GM13977 (cell line): ENCODE data around the gene AOC2.

Experiments used
- DNase-seq: peaks from one replicate; pipeline ENCODE4 v3.0.0; 2012; ENCODE audit warnings: low spot score
- in situ Hi-C: fragments of 300-500 bp; cut with MboI; formaldehyde crosslinking; loops from one replicate; pipeline ENCODE4 v1.12.0; 2022; ENCODE audit warnings: low sequenced_read_pairs, low pct_unique_long_range_greater_than_20kb, mixed read lengths, inconsistent platforms; ENCODE audit not compliant: unreplicated experiment
- TF ChIP-seq, protein P1 (sequence below): IDR thresholded peaks from 2 replicates; pipeline ENCODE4 v1.5.1; 2012; ENCODE audit warnings: mild to moderate bottlenecking, control low read depth; ENCODE audit not compliant: insufficient read depth; ENCODE audit errors: extremely low read depth, missing control alignments

Gene AOC2

DNA sequence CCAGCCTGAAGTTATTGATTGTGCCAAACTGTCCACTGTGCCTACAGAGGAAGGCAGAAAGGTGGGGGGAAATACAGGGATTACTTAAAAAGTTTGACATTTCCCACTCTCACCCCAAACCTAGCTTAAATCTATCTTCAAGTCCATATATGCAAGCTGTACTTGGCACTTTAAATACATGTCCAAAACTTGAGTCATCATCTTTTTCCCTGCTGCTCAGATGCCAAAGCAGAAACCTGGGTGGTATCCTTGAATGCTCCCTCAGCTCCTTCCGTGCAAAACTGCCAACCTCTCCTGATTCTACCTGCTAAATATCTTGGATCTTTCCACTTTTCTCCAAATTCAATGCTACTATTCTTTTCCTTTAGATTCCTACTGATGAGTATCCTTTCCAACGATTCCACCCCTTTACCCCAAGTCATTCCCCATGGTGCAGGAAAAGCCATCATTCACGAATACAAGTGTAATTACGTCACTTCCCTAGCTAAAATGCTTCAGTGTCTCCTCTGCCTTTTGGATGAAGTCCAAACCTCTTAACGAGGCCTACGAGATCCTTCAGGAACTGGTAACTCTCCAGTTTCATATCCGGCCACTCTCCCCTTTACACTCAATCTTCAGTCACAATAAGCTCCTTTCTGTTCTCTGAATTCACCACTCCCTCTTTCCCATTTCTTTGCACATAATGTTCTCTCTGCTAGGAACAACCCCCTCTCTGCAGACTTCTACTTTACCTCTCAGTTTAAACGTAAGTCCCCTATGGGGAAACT, 29.6 kb upstream of the AOC2 start:
- DNase-seq = no peak
- in situ Hi-C loops = no loop called here
- TF ChIP-seq, protein P1, sequence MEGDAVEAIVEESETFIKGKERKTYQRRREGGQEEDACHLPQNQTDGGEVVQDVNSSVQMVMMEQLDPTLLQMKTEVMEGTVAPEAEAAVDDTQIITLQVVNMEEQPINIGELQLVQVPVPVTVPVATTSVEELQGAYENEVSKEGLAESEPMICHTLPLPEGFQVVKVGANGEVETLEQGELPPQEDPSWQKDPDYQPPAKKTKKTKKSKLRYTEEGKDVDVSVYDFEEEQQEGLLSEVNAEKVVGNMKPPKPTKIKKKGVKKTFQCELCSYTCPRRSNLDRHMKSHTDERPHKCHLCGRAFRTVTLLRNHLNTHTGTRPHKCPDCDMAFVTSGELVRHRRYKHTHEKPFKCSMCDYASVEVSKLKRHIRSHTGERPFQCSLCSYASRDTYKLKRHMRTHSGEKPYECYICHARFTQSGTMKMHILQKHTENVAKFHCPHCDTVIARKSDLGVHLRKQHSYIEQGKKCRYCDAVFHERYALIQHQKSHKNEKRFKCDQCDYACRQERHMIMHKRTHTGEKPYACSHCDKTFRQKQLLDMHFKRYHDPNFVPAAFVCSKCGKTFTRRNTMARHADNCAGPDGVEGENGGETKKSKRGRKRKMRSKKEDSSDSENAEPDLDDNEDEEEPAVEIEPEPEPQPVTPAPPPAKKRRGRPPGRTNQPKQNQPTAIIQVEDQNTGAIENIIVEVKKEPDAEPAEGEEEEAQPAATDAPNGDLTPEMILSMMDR = no peak

DNA sequence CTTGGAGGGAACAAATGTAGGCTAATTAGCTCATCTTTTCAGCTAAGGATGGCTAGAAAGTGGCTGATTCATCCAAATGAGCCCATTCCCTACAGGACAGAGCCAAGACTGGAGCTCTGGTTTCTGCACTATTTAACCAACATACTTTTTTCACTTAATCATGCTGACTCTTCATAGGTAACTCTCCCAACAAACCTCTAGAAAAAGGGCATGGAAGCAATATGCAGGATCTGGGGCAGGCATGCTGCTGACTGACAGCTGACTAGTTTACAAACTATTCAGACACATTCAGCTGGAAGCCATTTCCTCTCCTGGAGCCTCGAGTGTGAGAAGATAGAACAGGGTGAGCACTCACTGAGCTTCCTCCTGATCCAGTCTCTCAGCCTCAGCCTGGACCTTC, 26.5 kb upstream of the AOC2 start:
- DNase-seq = no peak
- in situ Hi-C loops = no loop called here
- TF ChIP-seq, protein P1 = no peak

DNA sequence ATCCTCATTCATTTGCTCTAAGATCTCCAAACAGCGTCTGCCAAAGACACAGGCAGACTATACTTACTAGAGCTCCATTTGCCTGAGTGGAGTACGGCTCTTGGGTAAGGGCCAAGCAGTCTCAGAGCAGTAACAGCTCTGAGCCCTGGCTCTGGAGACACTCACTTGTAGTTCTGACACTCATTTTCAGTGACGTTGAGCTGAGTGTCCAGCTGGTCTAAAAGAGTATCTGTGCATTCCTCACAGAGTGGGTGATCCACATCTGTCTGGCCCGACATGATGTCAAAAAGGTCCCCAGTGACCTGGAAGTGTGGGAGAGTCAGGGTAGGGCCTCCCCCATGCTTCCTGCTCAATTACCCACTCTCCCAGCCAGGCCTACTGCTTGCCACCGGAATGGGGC, 26.0 kb upstream of the AOC2 start:
- no peak for DNase-seq
- in situ Hi-C loops = no loop called here
- TF ChIP-seq, protein P1 = no peak

DNA sequence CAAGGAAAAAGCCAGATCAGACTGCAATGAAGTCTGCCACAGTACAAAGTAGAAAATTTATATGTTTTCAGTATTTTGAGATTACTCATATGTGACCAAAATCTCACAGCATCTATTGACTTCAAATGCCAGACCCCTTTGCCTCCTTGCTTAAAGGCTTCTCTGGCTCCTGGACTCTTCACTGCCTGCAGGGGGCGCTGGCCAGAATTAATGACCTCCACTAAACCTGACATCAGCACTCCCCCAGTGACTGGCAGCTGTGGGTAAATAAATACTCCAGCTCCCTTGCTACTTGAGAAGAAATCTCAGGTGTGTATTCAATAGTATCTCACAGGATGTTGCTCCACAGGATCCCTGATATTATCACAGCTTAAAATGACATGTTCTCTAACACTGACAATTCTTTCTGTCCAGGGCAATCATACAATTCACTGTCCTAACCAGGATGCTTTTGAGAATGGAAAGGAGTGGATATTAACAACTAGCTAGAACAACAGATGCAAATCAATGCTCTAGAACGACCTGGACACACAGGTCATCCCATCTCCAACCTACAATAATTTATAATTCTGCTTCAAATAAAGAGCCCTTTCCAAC, 24.3 kb upstream of the AOC2 start:
- DNase-seq = peak; percentile 61
- in situ Hi-C loops = no loop called here
- TF ChIP-seq, protein P1 = peak; percentile 79

DNA sequence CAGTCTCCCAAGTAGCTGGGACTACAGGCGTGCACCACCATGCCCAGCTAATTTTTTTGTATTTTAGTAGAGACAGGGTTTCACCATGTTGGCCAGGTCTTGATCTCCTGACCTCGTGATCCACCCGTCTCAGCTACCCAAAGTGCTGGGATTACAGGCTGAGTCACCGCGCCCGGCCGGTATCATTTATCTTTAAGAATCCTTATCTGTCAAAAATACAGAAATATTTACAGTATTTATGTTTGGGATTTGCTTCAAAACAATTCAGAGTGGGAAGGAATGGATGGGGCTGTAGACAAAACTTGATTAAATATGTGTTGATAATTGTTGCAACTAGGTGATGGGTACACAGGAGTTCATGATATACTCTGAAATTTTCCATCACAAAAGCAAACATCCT, 23.2 kb upstream of the AOC2 start:
- in situ Hi-C loops = no loop called here
- no peak for DNase-seq
- TF ChIP-seq, protein P1 = no peak

DNA sequence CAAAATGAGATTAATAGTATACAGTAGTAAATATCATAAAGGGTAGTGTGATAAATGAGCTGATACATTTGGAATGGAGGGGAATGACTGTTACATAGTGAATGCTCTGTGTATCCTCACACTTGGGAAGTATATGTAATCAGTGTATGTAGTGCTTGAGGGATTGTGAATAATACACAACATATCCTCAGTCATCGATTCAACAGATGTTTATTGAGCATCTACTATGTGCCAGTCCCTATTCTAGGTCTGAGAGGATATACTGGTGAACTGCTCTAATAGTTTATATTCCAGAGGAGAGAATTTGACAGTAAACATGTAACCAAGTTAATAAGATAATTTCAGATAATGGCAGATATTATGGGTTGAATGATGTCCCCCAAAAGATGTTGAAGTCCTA, 16.9 kb upstream of the AOC2 start:
- in situ Hi-C loops = no loop called here
- DNase-seq = no peak
- TF ChIP-seq, protein P1 = no peak
